Common myeloid progenitor, CD34-positive (primary cell): ENCODE measurements around the gene DLX4.

Experiments used
- CTCF ChIA-PET: fragments of 350-600 bp; sonication (Branson Sonifier 250); formaldehyde crosslinking; loops from one replicate; lab custom pipeline; 2021; ENCODE audit warnings: antibody characterized with exemption; lab: Charles Lee
- POLR2A ChIA-PET: fragments of 350-600 bp; sonication (Branson Sonifier 250); formaldehyde crosslinking; loops from one replicate; lab custom pipeline; 2021; ENCODE audit warnings: antibody characterized with exemption; lab: Charles Lee
- DNase-seq, 3 donors: peaks; one replicate each; pipeline versions ENCODE4 v3.0.0 to v3.0.0-alpha.2; 2013
- H3K27ac ChIP-seq, 2 experiments: 1 replicate in 1 of 2; 2 replicates in 1 of 2; pipeline ENCODE4 v1.7.0; 2013; ENCODE audit warnings: inconsistent platforms in 2 of 2, low read length in 2 of 2, mild to moderate bottlenecking in 2 of 2, low read depth in 1 of 2, moderate library complexity in 1 of 2; ENCODE audit not compliant: severe bottlenecking in 2 of 2, insufficient read depth in 1 of 2, poor library complexity in 1 of 2
- H3K27me3 ChIP-seq, 5 experiments: replicated peaks in 2 of 5; 1 replicate in 3 of 5; 2 replicates in 2 of 5; pipeline versions ENCODE4 v1.6.1 to v1.7.0; 2013; ENCODE audit warnings: low read length in 4 of 5, mild to moderate bottlenecking in 2 of 5, moderate library complexity in 2 of 5, inconsistent platforms in 1 of 5; ENCODE audit not compliant: insufficient read depth in 5 of 5, control insufficient read depth in 4 of 5
- H3K36me3 ChIP-seq, 4 experiments: 1 replicate in 2 of 4; 2 replicates in 2 of 4; pipeline versions ENCODE4 v1.6.1 to v1.7.0; 2013; ENCODE audit warnings: low read length in 3 of 4, control low read depth in 1 of 4, mild to moderate bottlenecking in 1 of 4; ENCODE audit not compliant: control insufficient read depth in 4 of 4, insufficient read depth in 4 of 4
- H3K4me1 ChIP-seq, 4 experiments: 1 replicate in 3 of 4; 2 replicates in 1 of 4; pipeline versions ENCODE4 v1.6.1 to v1.7.1; 2013; ENCODE audit warnings: low read length in 3 of 4, mild to moderate bottlenecking in 3 of 4, control low read depth in 1 of 4, inconsistent platforms in 1 of 4, moderate library complexity in 1 of 4; ENCODE audit not compliant: control insufficient read depth in 4 of 4, insufficient read depth in 4 of 4; ENCODE audit errors: control extremely low read depth in 1 of 4
- H3K4me3 ChIP-seq, 7 experiments: 1 replicate in 4 of 7; 2 replicates in 3 of 7; pipeline versions ENCODE4 v1.5.1 to v1.7.0; 2013; ENCODE audit warnings: mild to moderate bottlenecking in 7 of 7, low read length in 6 of 7, moderate library complexity in 6 of 7, inconsistent platforms in 2 of 7, low read depth in 2 of 7, control low read depth in 1 of 7; ENCODE audit not compliant: insufficient read depth in 4 of 7, control insufficient read depth in 1 of 7; ENCODE audit errors: extremely low read depth in 1 of 7
- H3K9me3 ChIP-seq, 5 experiments: 1 replicate in 4 of 5; 2 replicates in 1 of 5; pipeline versions ENCODE4 v1.6.1 to v1.7.1; 2013; ENCODE audit warnings: low read length in 4 of 5, mild to moderate bottlenecking in 2 of 5, inconsistent platforms in 1 of 5, low read depth in 1 of 5, moderate library complexity in 1 of 5; ENCODE audit not compliant: control insufficient read depth in 4 of 5, insufficient read depth in 2 of 5; ENCODE audit errors: control extremely low read depth in 1 of 5
- WGBS: methylation state at CpG from one replicate; pipeline ENCODE4 v1.1.5; 2013; ENCODE audit not compliant: insufficient coverage; 5-methylcytosine and 5-hydroxymethylcytosine counted together

DLX4 gene

DNA sequence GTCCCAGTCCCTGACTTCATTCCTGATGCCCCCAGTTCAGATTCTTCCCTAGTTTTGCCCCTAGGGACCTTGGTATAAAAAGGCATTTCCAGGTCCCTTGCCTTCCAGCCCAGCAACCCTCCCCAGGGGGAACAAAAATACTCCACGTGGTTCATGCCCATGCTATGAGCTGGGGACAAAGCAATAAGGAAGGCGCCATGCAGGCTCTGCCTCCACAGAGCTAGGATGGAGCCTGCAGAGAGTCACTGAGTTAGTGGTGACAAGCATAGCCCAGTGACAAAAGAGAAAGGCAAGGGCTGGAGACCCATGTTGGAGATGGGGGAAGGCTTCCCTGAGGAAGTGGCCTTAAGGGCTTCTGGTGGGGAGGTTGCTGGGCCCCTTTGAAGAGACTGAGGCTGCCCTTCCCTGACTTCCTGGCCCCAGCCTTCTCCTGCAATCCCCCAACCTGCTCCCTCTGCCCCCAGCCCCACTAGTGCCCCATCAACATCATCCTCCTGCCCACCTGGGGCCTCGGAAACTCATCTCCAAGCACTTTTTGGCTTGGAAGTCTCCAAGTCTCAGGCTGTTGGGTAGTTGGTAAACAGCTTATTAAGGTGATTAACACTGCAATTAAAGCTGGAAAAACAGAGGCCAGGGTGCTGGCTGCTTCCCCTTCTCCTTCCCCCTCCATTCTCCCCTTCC lies 16.5 kb downstream of the DLX4 start:
- H3K4me1 ChIP-seq: peaks cover 0 to 20% (median 11%) of the 10 kb centered on the region in 4 experiments
- H3K9me3 ChIP-seq: no peaks in the 10 kb centered on the region
- no peaks in the 10 kb centered on the region for H3K36me3 ChIP-seq
- no peak overlapping the region for H3K4me3 ChIP-seq
- no peak overlapping the region for H3K27ac ChIP-seq
- 89% methylated on average over 1 of the region's 3 CpGs for WGBS
- ChIA-PET CTCF (interaction anchor here (0.6 to 6.2 kb wide), 4 partner anchors 12 to 35 kb away, joined by 3 to 33 read pairs (median 8); no protein-coding TSS in a partner anchor), POLR2A (no interaction called here)
- DNase-seq: no peak
- peaks cover 3 to 58% (median 20%) of the 10 kb centered on the region in 5 experiments for H3K27me3 ChIP-seq

GRCh38 chr17:49986396-49987289 lies 17.7 kb downstream of the DLX4 start:
- H3K9me3 ChIP-seq: no peaks in the 10 kb centered on the region
- H3K36me3 ChIP-seq: no peaks in the 10 kb centered on the region
- no peak overlapping the region for H3K27ac ChIP-seq
- WGBS: 39% methylated on average over 2 of the region's 6 CpGs
- ChIA-PET CTCF (interaction anchor here (0.6 to 6.2 kb wide), 9 partner anchors 9 to 126 kb away, joined by 3 to 33 read pairs (median 5); no protein-coding TSS in a partner anchor), POLR2A (no interaction called here)
- H3K4me3 ChIP-seq: no peak overlapping the region
- peaks cover 0 to 21% (median 12%) of the 10 kb centered on the region in 4 experiments for H3K4me1 ChIP-seq
- H3K27me3 ChIP-seq: peaks cover 0 to 70% (median 24%) of the 10 kb centered on the region in 5 experiments
- no peak for DNase-seq

- CTCF ChIA-PET: interaction anchor here (1.2 to 6.2 kb wide), 5 partner anchors 9 to 109 kb away, joined by 3 to 33 read pairs (median 5); no protein-coding TSS in a partner anchor
- WGBS: no CpG with 5 or more reads among the region's 2 CpGs
- H3K27ac ChIP-seq: no peak overlapping the region
- H3K4me1 ChIP-seq: peaks cover 0 to 21% (median 12%) of the 10 kb centered on the region in 4 experiments
- H3K27me3 ChIP-seq: peaks cover 0 to 73% (median 27%) of the 10 kb centered on the region in 5 experiments
- H3K36me3 ChIP-seq: no peaks in the 10 kb centered on the region
- H3K4me3 ChIP-seq: no peak overlapping the region
- no peak for DNase-seq
- no peaks in the 10 kb centered on the region for H3K9me3 ChIP-seq
- POLR2A ChIA-PET: no interaction called here
Observed at GRCh38 chr17:49987290-49987585, 18.2 kb downstream of the DLX4 start.

GRCh38 chr17:49987681-49988441 lies 18.9 kb downstream of the DLX4 start:
- POLR2A ChIA-PET: interaction anchor here (0.7 kb wide), 1 partner anchor 286 kb away, joined by 3 read pairs; no protein-coding TSS in a partner anchor
- WGBS: 22% methylated on average over 17 of the region's 17 CpGs
- DNase-seq: peak in 1 of 3 donors; percentile 52

DNA sequence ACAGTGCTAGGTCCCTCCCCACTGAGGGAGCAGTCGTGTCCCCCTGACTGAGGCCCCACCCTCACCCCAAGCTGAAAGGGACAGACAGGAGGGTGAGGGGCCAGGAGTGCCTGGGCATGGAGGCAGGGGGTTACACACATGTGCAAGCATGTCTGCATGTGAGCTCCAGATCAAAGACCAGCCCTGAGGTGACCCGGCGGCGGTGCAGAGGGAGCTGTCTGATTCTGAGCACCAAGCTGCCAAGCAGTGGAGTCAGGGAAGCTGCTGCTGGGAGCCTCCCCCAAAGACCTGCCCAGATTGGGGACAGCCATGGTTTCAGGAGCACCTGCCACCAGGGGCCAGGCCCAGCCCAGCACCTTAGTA lies 20.5 kb downstream of the DLX4 start:
- Histone ChIP-seq H3K4me1 (peaks cover 0 to 31% (median 29%) of the 10 kb centered on the region in 4 experiments), H3K4me3 (no peak overlapping the region), H3K27me3 (peaks cover 0 to 91% (median 37%) of the 10 kb centered on the region in 5 experiments), H3K9me3 (peaks cover 0 to 2% (median 0%) of the 10 kb centered on the region in 5 experiments), H3K36me3 (no peaks in the 10 kb centered on the region), H3K27ac (no peak overlapping the region)
- CTCF ChIA-PET: interaction anchor here (0.7 to 3.4 kb wide), 11 partner anchors 9 to 145 kb away, joined by 3 to 25 read pairs (median 3); no protein-coding TSS in a partner anchor
- no peak for DNase-seq
- WGBS: 100% methylated on average over 3 of the region's 4 CpGs
- POLR2A ChIA-PET: no interaction called here

More at GRCh38 chr17:49987681-49988441, 18.9 kb downstream of the DLX4 start:
- Histone ChIP-seq H3K27me3 (peaks cover 0 to 79% (median 28%) of the 10 kb centered on the region in 5 experiments), H3K27ac (no peak overlapping the region), H3K36me3 (no peaks in the 10 kb centered on the region), H3K4me3 (no peak overlapping the region), H3K9me3 (no peaks in the 10 kb centered on the region), H3K4me1 (peaks cover 0 to 21% (median 13%) of the 10 kb centered on the region in 4 experiments)
- CTCF ChIA-PET: interaction anchor here (0.7 to 6.2 kb wide), 8 partner anchors 9 to 124 kb away, joined by 3 to 33 read pairs (median 4); no protein-coding TSS in a partner anchor

DNA sequence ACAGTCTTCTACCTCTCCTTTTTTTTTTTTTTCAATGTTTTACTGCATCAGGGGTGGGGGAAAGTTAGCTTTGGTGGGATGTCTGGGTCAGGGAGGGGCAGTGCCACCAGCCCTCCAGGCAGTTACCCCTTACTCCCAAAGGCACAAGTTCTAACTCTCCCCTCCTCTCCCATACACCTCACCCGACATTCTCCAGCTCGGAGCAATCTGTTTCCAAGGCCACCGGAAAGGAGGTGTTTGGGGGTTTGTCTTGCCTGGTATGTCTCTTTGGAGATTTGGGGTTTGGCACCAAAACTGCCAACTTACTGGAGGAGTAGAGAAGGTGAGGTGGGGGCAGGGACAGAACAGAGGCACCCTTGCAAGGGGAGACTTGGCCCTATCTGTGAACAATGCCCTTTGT lies 21.3 kb downstream of the DLX4 start:
- Histone ChIP-seq H3K27me3 (peaks cover 0 to 99% (median 44%) of the 10 kb centered on the region in 5 experiments), H3K36me3 (no peaks in the 10 kb centered on the region), H3K27ac (no peak overlapping the region), H3K9me3 (peaks cover 0 to 5% (median 2%) of the 10 kb centered on the region in 5 experiments), H3K4me1 (peaks cover 0 to 36% (median 34%) of the 10 kb centered on the region in 4 experiments), H3K4me3 (no peak overlapping the region)
- WGBS: no CpG with 5 or more reads among the region's 3 CpGs
- DNase-seq: no peak
- CTCF ChIA-PET: interaction anchor here (0.7 to 3.4 kb wide), 8 partner anchors 8 to 146 kb away, joined by 3 to 25 read pairs (median 4); no protein-coding TSS in a partner anchor
- POLR2A ChIA-PET: interaction anchor here (0.6 kb wide), 1 partner anchor 425 kb away, joined by 3 read pairs; no protein-coding TSS in a partner anchor
